Bronchial epithelial cell (primary cell): ENCODE results near the gene LCN2. TPM values are rescaled to one million over a fixed set of nuclear protein-coding genes. Genes with fewer than 3 reads are reported as not detected.

ENCODE experiments used
- DNase-seq: peaks from one replicate; pipeline ENCODE4 v3.0.0-alpha.2; 2010; ENCODE audit warnings: low read depth
- FAIRE-seq: peaks from 2 replicates; lab custom pipeline; 2011; peaks lifted over from hg19 to GRCh38; lab: Jason Lieb, UNC
- H3K27me3 ChIP-seq: 2 replicates; pipeline ENCODE4 v1.5.1; 2011; ENCODE audit warnings: low read length; ENCODE audit not compliant: control insufficient read depth, insufficient read depth
- H3K36me3 ChIP-seq: 2 replicates; pipeline ENCODE4 v1.5.1; 2011; ENCODE audit warnings: low read length; ENCODE audit not compliant: control insufficient read depth, insufficient read depth
- H3K4me3 ChIP-seq: 2 replicates; pipeline ENCODE4 v1.5.1; 2011; ENCODE audit warnings: mild to moderate bottlenecking, low read depth, low read length, control low read depth
- CTCF ChIP-seq: IDR thresholded peaks from 2 replicates; pipeline ENCODE4 v1.5.1; 2011; ENCODE audit warnings: mild to moderate bottlenecking, moderate library complexity, low read length, control low read depth, inconsistent platforms; ENCODE audit not compliant: insufficient read depth, severe bottlenecking
- total RNA-seq: library from RNA; depleted of rRNA; stranded (reverse); fragments of >200 nt; gene quantifications from 2 replicates; pipeline ENCODE4 v1.2.1, GENCODE V29; 2014

LCN2 gene
- total RNA-seq, result 48.4 and 110 TPM in 2 replicates

GRCh38 chr9:128149001-128149701 lies at the start of gene LCN2:
LCN2 (plus strand) TSS chr9:128149453; CDS start chr9:128149526, 73 bp downstream.
- Histone ChIP-seq H3K4me3 (peak within 1 kb of the TSS; percentile 14), H3K36me3 (no peaks in the 10 kb centered on the region), H3K27me3 (no peaks in the 10 kb centered on the region)
- DNase-seq (peak; percentile 90), FAIRE-seq (peak; percentile 70)
- TF ChIP-seq CTCF, result no peak

GRCh38 chr9:128099932-128100491 lies 49.2 kb upstream of the LCN2 start:
- no peak for FAIRE-seq
- Histone ChIP-seq H3K36me3 (peaks cover 27% of the 10 kb centered on the region), H3K27me3 (no peaks in the 10 kb centered on the region), H3K4me3 (no peak overlapping the region)
- DNase-seq, result no peak
- no peak for TF ChIP-seq CTCF

- no peaks in the 10 kb centered on the region for H3K27me3 ChIP-seq
- FAIRE-seq, result no peak
- no peak for DNase-seq
- no peak for TF ChIP-seq CTCF
- H3K4me3 ChIP-seq, result no peak overlapping the region
- H3K36me3 ChIP-seq, result peaks cover 29% of the 10 kb centered on the region
Observed at GRCh38 chr9:128100581-128100980, 48.7 kb upstream of the LCN2 start.

- H3K27me3 ChIP-seq, result no peaks in the 10 kb centered on the region
- TF ChIP-seq CTCF, result no peak
- no peak for DNase-seq
- no peak for FAIRE-seq
- no peak overlapping the region for H3K4me3 ChIP-seq
- peaks cover 36% of the 10 kb centered on the region for H3K36me3 ChIP-seq
Observed at GRCh38 chr9:128101231-128101661, 48.0 kb upstream of the LCN2 start.

- peaks cover 40% of the 10 kb centered on the region for H3K36me3 ChIP-seq
- no peak for TF ChIP-seq CTCF
- FAIRE-seq, result no peak
- H3K27me3 ChIP-seq, result no peaks in the 10 kb centered on the region
- H3K4me3 ChIP-seq, result no peak overlapping the region
- DNase-seq, result no peak
Observed at GRCh38 chr9:128101690-128102089, 47.6 kb upstream of the LCN2 start.
